Mucosa of rectum (tissue), 2 donors: ENCODE measurements around the gene WBP11.
"Not testable (repeated sequence)": the region's sequence is repeated elsewhere in the genome, so short reads cannot be mapped to it uniquely, and the experiment has no call there.

Experiments
- H3K27ac ChIP-seq, 2 donors: one replicate each; pipeline ENCODE4 v1.7.0; 2013; ENCODE audit warnings: inconsistent platforms in 2 of 2, low read depth in 2 of 2, low read length in 2 of 2
- H3K27me3 ChIP-seq, 2 donors: one replicate each; pipeline ENCODE4 v1.7.0; 2013; ENCODE audit warnings: low read length in 2 of 2; ENCODE audit not compliant: control insufficient read depth in 2 of 2, insufficient read depth in 2 of 2
- H3K36me3 ChIP-seq, 2 donors: one replicate each; pipeline ENCODE4 v1.7.0; 2013; ENCODE audit warnings: low read length in 2 of 2; ENCODE audit not compliant: control insufficient read depth in 2 of 2, insufficient read depth in 2 of 2
- H3K4me1 ChIP-seq, 2 donors: one replicate each; pipeline ENCODE4 v1.7.0; 2013; ENCODE audit warnings: low read length in 2 of 2, mild to moderate bottlenecking in 1 of 2; ENCODE audit not compliant: control insufficient read depth in 2 of 2, insufficient read depth in 2 of 2
- H3K4me3 ChIP-seq, 2 donors: one replicate each; pipeline ENCODE4 v1.7.0; 2013; ENCODE audit warnings: low read length in 2 of 2
- H3K9ac ChIP-seq, 2 donors: one replicate each; pipeline ENCODE4 v1.7.0; 2013; ENCODE audit warnings: low read length in 2 of 2, low read depth in 1 of 2, mild to moderate bottlenecking in 1 of 2
- H3K9me3 ChIP-seq, 2 donors: one replicate each; pipeline ENCODE4 v1.7.0; 2013; ENCODE audit warnings: low read length in 2 of 2; ENCODE audit not compliant: control insufficient read depth in 2 of 2
- donor health status: healthy.
- donor health status: Normal muscosa, but diverticular disease.

Gene WBP11

DNA sequence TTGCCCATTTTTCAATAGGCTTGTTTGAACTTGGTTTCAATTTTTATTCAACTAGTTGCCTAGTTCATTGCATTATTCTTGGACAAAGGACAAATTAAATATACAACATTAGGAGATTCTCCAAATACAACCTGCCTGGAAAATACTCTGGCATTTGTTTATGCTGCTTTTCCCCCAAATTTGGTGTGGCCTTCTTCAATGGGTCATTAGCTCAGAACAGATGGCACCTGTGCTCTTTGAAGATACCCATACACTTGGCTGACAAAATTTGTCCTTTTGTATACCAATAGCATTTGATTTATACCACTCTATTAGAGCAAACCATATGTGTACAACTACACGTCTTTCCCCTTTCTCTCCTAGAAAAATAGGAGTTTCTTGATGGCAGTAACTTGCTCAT lies 35.7 kb downstream of the WBP11 start:
- Histone ChIP-seq H3K36me3 (no peaks in the 10 kb centered on the region), H3K9ac (no peak overlapping the region), H3K27ac (no peak overlapping the region), H3K9me3 (no peaks in the 10 kb centered on the region), H3K27me3 (no peaks in the 10 kb centered on the region), H3K4me1 (peaks cover 2 to 4% of the 10 kb centered on the region in 2 donors), H3K4me3 (peak overlapping the region in 1 of 2 donors; percentile 14)

DNA sequence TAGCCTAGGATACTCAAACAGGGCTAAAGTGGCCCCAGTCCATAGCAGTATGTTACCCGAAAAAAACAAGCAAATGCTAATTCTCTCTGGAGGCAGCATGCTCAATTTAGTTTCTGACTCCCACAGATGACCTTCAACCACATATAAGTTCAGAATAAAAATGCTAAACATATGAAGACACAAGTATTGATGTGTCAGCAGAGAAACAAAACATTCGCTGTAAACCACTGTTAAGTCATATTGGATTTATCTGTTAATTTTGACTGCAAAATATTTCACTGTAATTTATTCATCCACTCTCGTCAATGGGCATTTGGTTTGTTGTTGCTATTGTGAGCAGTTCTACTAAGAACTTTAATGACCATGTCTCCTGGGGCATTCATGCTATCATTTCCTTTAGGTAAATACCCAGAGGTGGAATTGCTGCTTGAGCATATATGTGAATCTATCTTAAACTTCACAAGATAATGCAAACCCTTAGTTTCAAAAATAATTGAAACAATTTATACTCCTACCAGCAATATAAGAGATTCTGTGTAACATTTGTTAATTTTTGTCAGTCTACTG lies 36.5 kb downstream of the WBP11 start:
- H3K36me3 ChIP-seq = no peaks in the 10 kb centered on the region
- H3K9me3 ChIP-seq = no peaks in the 10 kb centered on the region
- H3K4me3 ChIP-seq = no peak overlapping the region
- no peaks in the 10 kb centered on the region for H3K27me3 ChIP-seq
- H3K27ac ChIP-seq = no peak overlapping the region
- H3K4me1 ChIP-seq = peaks cover 2 to 4% of the 10 kb centered on the region in 2 donors
- no peak overlapping the region for H3K9ac ChIP-seq

GRCh38 chr12:14766020-14766419 lies 37.3 kb downstream of the WBP11 start:
- not testable (repeated sequence) for H3K27ac ChIP-seq, H3K27me3 ChIP-seq, H3K4me1 ChIP-seq, H3K4me3 ChIP-seq, H3K36me3 ChIP-seq, H3K9me3 ChIP-seq, H3K9ac ChIP-seq

DNA sequence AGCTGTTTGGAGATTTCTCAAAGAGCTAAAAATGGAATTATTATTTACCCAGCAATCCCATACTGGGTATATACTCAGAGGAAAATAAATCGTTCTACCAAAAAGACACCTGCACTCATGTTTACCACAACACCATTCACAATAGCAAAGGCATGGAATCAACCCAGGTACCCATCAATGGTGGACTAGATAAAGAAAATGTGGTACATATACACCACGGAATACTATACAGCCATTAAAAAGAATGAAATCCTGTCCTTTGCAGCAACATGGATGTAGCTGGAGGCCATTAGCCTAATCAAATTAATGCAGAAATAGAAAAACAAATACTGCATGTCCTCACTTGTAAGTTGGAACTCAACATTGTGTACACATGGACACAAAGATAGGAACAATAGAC lies 37.9 kb downstream of the WBP11 start:
- Histone ChIP-seq H3K9me3 (peaks cover 0 to 2% of the 10 kb centered on the region in 2 donors), H3K4me3 (no peak overlapping the region), H3K36me3 (no peaks in the 10 kb centered on the region), H3K27ac (no peak overlapping the region), H3K9ac (no peak overlapping the region), H3K4me1 (peaks cover 0 to 8% of the 10 kb centered on the region in 2 donors), H3K27me3 (no peaks in the 10 kb centered on the region)

- not testable (repeated sequence) for H3K36me3 ChIP-seq, H3K4me1 ChIP-seq, H3K9ac ChIP-seq, H3K4me3 ChIP-seq, H3K27me3 ChIP-seq, H3K9me3 ChIP-seq, H3K27ac ChIP-seq
Observed at GRCh38 chr12:14759711-14760280, 43.5 kb downstream of the WBP11 start.

DNA sequence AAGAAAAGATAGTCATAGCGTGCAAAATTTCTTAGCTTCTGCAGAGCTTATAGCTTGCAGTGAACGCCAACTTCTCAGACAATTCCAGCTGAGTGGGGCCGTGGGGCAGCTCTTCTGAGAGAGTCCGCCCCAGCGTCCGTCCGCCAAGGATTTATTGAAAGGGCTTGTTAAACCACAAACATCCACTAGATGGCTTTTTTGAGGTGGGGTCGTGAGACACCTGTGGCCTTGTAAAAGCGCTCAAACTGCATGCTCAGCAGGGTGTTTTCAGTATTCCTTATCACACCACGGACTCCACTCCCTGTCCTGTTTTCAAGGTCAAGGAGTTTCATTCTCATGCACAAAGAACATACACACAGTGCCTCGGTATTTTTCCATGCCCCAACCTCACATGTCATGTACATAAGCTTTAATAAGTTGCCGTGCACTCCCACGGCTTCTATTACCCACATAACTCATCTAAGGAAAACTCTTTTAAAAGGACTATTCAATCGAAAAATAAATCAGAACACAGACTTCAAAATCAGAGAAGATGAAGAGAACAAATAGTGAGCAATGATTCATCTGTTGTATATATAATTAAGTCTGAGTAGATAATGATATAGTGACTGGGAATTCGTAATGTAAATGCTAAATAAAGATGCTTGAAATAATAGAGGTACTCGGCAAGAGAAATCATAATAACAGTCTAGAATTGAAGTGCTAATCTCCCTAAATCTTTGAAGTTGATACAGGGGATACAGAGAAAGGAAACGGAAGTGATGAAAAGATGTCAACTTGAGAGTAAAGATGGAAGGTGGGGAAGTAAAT lies 46.7 kb downstream of the WBP11 start:
- H3K4me1 ChIP-seq = peaks cover 0 to 4% of the 10 kb centered on the region in 2 donors
- peaks cover 0 to 2% of the 10 kb centered on the region in 2 donors for H3K9me3 ChIP-seq
- no peak overlapping the region for H3K9ac ChIP-seq
- H3K4me3 ChIP-seq = peak overlapping the region in 1 of 2 donors; percentile 44
- no peaks in the 10 kb centered on the region for H3K36me3 ChIP-seq
- no peaks in the 10 kb centered on the region for H3K27me3 ChIP-seq
- peak overlapping the region in 1 of 2 donors; percentile 47 for H3K27ac ChIP-seq

DNA sequence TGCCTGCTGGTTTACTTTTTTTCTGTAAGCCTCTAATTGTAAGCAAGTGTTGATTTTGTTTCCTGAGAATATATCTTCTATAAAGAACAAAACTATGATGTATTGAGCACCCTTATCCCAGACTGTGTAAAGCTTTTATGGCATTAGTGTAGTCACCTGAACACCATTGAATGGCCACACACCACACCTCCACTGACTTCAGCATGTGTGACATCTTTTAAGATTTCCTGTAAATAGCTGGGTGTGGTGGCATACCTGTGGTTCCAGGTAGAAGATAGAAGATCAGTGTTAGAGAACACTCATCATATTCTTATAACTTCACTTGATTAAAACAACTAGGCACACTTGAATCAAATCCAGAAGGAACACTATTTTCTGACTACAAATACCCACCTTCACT lies 51.3 kb downstream of the WBP11 start:
- no peaks in the 10 kb centered on the region for H3K4me1 ChIP-seq
- no peak overlapping the region for H3K4me3 ChIP-seq
- no peak overlapping the region for H3K9ac ChIP-seq
- H3K36me3 ChIP-seq = no peaks in the 10 kb centered on the region
- no peaks in the 10 kb centered on the region for H3K9me3 ChIP-seq
- H3K27ac ChIP-seq = no peak overlapping the region
- H3K27me3 ChIP-seq = no peaks in the 10 kb centered on the region

- Histone ChIP-seq H3K9me3 (no peaks in the 10 kb centered on the region), H3K27ac (no peak overlapping the region), H3K9ac (no peak overlapping the region), H3K36me3 (no peaks in the 10 kb centered on the region), H3K4me3 (no peak overlapping the region), H3K27me3 (no peaks in the 10 kb centered on the region), H3K4me1 (no peaks in the 10 kb centered on the region)
Observed at GRCh38 chr12:14743061-14743460, 60.2 kb downstream of the WBP11 start.

- no peaks in the 10 kb centered on the region for H3K4me1 ChIP-seq
- H3K4me3 ChIP-seq = no peak overlapping the region
- H3K27me3 ChIP-seq = no peaks in the 10 kb centered on the region
- H3K9ac ChIP-seq = no peak overlapping the region
- no peak overlapping the region for H3K27ac ChIP-seq
- H3K36me3 ChIP-seq = no peaks in the 10 kb centered on the region
- no peaks in the 10 kb centered on the region for H3K9me3 ChIP-seq
Observed at GRCh38 chr12:14741942-14742341, 61.3 kb downstream of the WBP11 start.

DNA sequence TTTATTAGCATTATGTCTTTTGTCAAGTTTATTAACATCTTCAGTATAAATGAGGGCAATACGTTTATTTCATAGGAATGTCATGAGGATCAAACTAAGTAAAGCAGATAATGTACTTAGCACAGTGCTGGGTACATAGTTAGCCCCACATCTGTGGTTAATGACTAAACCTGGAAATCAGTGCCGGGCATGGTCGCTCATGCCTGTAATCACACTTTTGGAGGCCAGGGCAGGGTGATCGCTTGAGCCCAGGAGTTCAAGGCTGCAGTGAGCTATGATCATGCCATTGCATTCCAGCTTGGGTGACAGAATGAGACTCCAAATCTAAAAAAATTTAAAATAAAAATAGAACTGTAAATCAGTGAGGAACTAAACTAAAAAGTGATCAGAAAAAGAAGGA lies 62.1 kb downstream of the WBP11 start:
- H3K27ac ChIP-seq = no peak overlapping the region

More for the DNA sequence above, 62.1 kb downstream of the WBP11 start:
- Histone ChIP-seq H3K9me3 (no peaks in the 10 kb centered on the region), H3K9ac (no peak overlapping the region), H3K4me1 (no peaks in the 10 kb centered on the region), H3K27me3 (no peaks in the 10 kb centered on the region), H3K36me3 (no peaks in the 10 kb centered on the region), H3K4me3 (no peak overlapping the region)
